Hippocampal formation (tissue), 2 donors: Measurements from ENCODE around the gene HSD17B4.
"Not testable (repeated sequence)": the region's sequence is repeated elsewhere in the genome, so short reads cannot be mapped to it uniquely, and the experiment has no call there.

Experiments
- DNase-seq, 2 donors: peaks; one replicate each; lab custom pipeline; 2025; lab: John Stamatoyannopoulos, UW

HSD17B4 gene

GRCh38 chr5:119483155-119483554 lies 30.9 kb downstream of the HSD17B4 start:
- no peak for DNase-seq

GRCh38 chr5:119484884-119485283 lies 32.6 kb downstream of the HSD17B4 start:
- DNase-seq: no peak

- no peak for DNase-seq
Measured at GRCh38 chr5:119501671-119502179, 49.4 kb downstream of the HSD17B4 start.

DNA sequence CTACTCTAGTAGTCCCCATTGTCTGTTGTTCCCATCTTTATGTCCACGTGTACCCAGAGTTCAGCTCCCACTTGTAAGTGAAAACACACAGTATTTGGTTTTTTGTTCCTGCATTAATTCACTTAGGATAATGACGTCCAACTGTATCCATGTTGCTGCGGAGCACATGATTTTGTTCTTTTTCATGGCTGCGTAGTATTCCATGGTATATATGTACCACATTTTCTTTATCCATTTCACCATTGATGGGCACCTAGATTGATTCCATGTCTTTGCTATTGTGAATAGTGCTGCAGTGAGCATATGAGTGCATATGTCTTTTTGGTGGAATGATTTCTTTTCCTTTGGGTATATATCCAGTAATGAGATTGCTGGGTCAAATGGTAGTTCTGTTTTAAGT lies 51.6 kb downstream of the HSD17B4 start:
- DNase-seq: not testable (repeated sequence)

- no peak for DNase-seq
Measured at GRCh38 chr5:119512277-119512676, 60.0 kb downstream of the HSD17B4 start.

GRCh38 chr5:119515192-119515591 lies 62.9 kb downstream of the HSD17B4 start:
- DNase-seq: no peak

DNA sequence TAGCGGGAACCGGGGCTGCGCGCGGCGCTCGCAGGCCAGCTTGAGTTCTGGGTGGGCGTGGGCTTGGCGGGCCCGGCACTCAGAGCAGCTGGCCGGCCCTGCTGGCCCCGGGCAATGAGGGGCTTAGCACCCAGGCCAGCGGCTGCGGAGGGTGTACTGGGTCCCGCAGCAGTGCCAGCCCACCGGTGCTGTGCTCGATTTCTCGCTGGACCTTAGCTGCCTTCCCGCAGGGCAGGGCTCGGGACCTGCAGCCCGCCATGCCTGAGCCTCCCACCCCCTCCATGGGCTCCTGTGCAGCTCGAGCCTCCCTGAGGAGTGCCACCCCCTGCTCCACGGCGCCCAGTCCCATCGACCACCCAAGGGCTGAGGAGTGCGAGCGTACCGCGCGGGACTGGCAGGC lies 64.8 kb downstream of the HSD17B4 start:
- not testable (repeated sequence) for DNase-seq

- DNase-seq: no peak
Measured at GRCh38 chr5:119521232-119521631, 68.9 kb downstream of the HSD17B4 start.

DNA sequence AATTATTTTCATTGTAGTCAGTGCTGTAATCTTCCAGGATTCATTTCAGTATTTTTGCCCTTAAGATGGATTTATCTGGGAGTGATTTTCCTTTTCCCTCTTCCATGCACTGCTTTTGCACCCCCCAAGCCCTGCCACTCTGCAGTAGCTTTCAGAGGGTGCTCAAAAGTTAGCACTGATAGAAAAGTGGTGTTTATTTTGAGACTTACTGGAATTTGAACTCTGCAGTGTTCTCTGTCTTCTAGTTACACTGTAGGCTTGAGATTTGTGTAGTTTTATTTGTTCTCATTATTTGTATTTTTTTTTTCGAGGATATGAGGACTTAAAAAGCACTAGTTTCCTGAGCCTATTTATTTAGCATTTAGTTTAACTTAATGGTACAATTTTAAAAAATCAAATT lies 70.5 kb downstream of the HSD17B4 start:
- no peak for DNase-seq

GRCh38 chr5:119524485-119524884 lies 72.2 kb downstream of the HSD17B4 start:
- DNase-seq: no peak

GRCh38 chr5:119527351-119527750 lies 75.1 kb downstream of the HSD17B4 start:
- DNase-seq: no peak

- no peak for DNase-seq
Measured at GRCh38 chr5:119529811-119530210, 77.5 kb downstream of the HSD17B4 start.

- no peak for DNase-seq
Measured at GRCh38 chr5:119532637-119533036, 80.3 kb downstream of the HSD17B4 start.

- DNase-seq: no peak
Measured at GRCh38 chr5:119537704-119538103, 85.4 kb downstream of the HSD17B4 start.

DNA sequence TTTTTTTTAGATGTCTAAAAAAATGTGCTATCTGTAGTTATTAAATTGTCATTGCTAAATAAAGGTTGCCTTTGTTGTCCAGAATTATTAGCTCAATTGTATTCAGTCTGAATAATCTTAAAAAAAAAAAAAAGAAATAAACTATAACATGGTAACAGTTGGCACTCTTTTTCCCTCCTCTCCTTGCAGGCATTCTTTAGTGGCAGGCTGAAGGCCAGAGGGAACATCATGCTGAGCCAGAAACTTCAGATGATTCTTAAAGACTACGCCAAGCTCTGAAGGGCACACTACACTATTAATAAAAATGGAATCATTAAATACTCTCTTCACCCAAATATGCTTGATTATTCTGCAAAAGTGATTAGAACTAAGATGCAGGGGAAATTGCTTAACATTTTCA lies 89.4 kb downstream of the HSD17B4 start:
- no peak for DNase-seq

DNA sequence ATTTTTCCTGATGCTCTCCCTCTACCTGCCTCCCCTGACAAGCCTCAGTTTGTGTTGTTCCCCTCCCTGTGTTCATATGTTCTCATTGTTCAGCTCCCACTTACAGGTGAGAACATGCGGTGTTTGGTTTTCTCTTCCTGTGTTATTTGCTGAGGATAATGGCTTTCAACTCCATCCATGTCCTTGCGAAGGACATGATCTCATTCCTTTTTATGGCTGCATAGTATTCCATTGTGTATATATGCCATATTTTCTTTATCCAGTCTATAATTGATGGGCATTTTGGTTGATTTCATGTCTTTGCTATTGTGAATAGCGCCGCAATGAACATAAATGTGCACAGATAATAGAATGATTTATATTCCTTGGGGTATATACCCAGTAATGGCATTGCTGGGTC lies 99.5 kb downstream of the HSD17B4 start:
- no peak for DNase-seq

DNA sequence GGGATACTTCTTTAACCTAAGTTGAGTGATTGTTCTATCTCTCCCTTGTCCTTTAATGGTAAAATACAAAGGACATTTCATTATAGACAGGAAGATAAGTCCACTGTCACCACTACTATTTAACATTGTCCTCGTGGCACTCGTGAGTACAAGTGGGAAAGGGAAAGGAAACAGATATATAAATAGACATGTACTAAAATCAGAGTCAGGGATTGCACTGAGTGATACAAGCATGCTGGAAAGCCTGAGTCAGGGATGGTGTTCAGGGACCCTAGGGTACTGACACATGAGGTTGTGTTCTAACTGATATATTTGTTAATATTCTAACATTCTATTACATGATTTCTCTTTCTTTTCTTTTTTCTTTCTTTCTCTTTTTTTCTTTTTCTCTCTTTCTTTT lies 102.3 kb downstream of the HSD17B4 start:
- DNase-seq: no peak

- DNase-seq: no peak
Measured at GRCh38 chr5:119570910-119571309, 118.6 kb downstream of the HSD17B4 start.

DNA sequence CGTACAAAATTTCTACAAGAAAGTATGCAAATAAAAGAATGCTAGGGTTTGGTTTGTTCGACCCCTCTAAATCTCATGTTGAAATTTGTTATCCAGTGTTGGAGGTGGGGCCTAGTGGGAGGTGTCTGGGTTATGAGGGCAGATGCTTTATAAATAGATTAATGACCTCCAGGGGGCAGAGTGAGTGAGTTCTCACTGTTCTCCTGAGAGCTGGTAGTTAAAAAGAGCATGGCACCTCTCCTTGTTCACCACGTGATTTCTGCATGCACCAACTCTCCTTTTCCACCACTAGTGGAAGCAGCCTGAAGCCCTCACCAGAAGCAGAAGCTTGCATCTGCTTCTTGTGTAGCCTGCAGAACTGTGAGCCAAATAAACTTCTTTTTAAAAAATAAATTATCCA lies 126.6 kb downstream of the HSD17B4 start:
- DNase-seq: no peak

DNA sequence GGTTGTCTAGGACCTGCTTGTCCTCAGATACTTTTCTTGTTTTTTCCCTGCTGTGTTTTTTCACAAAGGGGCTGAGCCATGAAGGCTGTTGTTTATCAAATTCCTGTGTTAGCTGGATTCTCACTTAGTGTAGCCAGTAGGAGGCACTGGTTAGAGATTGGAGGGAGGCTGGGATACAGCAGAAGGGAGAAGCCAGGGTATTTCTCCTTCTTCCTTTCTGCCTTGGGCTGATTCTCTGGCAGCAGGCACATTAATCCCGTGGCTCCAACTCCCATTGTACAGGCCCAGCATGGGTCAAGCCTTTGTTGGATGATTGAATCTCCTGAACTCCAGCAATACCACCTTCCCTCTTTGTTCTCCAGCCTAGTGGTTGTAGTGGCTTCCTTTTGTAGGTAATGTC lies 130.7 kb downstream of the HSD17B4 start:
- DNase-seq: no peak

DNA sequence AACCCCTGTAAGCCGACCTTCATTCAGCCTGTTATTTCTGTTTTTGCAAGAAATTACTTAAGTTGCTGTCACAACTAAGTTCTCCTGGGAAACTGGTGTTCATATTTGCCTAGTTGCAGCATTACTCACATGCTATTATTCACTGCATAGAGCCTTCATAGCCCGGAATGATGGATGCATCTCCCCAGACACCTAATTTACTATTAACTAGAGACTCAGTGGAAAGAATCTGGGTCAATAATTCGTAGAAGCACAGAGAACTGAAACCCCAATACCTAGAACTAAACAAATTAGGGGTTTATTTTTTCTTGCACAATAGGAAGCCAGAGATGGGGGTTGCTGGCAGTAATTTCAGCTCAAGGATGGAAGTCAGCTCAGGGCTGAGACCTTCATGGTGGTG lies 131.4 kb downstream of the HSD17B4 start:
- no peak for DNase-seq
